Superior temporal gyrus (tissue), 1 donor: ENCODE measurements around the gene HLA-B.

Experiments used
- DNase-seq: peaks from one replicate; pipeline ENCODE4 v3.0.0-alpha.2; 2016; ENCODE audit errors: extremely low spot score

HLA-B gene

DNA sequence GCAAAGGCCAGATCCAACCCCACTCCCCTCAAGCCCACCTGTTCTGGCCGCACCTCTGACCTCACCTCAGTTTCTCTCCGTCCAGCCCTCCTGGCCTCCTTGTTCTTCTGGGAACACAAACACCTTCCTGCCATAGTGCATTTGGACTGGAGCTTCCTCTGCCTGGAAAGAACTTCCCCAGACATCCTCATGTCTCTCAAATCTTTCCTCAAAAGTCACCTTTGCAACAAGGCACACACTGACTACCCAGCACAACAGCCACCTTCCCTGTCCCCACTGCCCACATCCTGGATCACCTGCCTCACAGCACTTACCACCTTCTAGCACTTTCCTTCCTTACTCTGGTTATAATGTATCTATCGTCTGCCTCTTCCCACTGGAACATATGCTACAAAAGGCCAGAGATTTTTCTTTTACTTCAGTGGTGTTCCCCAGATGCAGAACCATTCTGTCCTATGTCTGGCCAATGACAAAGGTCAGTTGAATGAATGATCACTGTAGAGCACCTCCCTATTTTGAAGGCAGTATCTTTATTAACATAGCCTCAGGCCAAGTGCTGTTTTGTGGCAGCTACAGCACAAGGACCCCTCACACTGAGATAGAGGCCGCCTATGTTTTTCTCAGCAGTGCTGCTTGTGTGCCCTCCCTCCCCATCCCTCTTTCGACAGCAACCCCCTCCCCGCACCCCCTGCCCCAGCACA is 4.1 kb downstream of the HLA-B start:
- no peak for DNase-seq

DNA sequence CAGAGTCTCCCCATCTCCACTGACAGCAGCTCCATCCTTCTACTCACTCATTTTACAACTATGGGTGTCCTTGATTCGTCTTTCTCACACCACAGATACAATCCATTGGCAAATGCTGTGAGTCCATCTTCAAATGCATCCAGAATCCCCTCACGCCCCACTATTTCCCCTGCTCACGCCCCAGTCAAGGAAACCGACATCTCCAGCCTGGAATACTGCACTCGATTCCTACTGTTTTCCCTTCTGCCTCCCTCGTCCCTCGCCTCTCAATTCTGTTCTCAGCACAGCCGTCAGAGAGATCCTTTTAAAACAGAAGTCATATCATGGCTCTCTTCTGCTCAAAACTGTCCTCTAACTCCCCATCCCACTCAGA is 4.7 kb downstream of the HLA-B start:
- DNase-seq: no peak

DNA sequence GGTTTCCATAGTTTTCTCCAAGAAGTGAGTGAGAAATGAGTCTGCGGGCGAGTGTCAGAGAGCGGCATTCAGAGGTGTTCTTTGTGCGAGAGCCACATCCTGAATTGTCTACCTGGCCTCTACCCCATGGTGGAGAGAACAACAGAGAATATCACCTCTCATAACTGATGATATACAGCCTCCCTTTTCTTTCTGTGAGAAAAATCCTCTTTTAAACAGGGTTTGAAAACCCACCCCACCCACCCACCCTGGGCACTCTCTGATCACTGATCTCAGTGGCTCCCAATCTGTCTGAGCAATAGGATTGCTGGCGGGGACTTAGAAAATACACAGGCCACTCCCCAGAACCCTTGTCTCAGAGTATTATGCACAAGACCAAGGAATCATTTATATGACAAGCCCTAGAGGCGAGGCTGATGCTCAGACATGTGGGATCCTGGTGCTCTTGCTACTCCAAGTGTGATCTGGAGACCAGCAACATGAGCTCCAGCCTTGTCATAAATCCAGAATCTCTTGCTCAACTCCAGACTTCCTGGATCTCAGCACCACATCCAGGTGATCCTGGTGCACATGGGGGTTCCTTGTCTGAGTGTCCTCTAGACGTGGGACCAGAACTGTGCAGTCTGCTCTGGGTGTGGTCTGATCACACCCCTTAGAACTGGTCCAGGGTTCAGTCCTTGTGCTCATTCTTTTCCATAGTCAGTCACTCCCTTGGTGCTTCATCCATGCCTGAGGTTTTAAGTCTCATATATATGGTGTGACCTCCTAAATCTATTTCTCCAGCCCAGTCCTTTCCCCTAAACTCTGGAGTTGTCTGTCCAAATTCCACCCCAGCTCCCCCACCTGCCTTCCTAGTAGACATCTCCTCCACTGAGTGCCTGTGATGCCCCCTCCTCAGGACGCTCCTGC is 5.3 kb downstream of the HLA-B start:
- DNase-seq: no peak

DNA sequence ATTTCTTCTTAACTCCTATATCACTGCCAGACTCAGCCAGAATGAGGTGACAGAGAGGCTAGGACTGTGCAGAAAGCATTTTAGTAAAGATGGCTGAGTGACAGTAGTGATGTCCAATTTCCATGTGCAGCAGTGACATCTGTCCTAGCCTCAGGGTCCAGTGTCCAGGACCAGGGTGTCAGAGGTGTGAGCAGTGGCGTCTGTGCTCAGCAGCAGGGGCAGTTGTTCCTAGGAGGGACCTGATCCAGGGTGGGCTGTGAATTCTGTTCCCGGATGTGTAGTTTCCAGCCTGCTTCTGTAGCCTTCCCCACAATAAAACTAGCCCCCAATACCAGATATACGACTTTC is 6.0 kb downstream of the HLA-B start:
- no peak for DNase-seq

DNA sequence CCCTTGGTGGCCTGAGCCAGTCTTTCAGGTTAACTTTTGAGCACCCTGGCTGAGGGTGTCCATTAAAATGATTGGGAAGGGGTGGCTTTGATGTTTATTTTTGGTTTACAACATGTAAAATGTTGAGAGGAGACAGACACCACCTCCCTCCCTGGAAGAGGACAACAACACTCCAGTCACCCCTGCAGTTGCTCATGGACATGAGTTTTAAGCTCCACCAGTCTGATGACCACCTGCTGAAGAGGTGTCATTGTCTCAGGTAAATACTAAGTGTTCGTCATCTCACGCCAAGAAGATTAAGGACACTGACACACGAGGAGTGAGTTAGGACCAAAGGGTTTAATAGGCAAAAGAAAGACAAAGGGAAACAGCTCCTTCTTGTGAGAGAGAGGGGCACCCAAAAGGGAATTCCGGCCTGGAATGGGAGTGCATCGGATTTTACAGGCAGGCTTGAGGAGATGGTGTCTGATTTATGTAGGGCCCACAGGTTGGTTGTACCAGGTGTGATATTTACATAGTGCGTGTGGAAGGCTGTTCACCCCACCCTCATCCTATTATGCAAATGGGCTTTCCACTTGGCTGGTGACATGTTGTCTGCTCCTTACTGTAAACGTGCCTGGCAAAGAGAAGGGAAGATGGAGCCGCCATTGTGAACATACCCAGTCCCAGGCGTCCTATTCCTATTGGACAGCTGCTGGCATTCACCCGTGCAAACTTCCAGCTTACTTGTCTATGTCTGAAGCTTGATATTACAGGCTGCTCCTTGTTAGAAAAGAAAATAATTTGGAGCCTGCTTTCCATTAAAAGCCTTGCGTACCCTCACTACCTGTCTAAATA is 6.6 kb downstream of the HLA-B start:
- no peak for DNase-seq

DNA sequence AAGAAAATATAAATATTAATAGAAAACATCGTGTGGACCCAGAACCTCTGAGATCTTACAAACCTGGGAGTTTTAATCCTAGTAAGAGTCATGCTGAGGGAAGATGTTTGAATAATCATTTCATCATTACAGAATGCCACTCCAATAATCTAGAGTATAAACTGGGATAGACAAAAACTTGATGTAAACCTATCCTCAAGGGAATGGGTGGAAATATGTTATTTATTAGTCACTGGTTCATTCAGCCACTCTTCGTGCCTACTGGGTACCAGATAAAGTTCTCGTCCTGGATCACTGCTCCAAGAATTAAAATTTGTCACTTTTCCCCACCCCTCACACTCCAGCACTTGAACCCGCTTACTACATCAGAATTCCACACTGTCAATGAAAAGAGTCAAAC is 7.7 kb downstream of the HLA-B start:
- no peak for DNase-seq

DNA sequence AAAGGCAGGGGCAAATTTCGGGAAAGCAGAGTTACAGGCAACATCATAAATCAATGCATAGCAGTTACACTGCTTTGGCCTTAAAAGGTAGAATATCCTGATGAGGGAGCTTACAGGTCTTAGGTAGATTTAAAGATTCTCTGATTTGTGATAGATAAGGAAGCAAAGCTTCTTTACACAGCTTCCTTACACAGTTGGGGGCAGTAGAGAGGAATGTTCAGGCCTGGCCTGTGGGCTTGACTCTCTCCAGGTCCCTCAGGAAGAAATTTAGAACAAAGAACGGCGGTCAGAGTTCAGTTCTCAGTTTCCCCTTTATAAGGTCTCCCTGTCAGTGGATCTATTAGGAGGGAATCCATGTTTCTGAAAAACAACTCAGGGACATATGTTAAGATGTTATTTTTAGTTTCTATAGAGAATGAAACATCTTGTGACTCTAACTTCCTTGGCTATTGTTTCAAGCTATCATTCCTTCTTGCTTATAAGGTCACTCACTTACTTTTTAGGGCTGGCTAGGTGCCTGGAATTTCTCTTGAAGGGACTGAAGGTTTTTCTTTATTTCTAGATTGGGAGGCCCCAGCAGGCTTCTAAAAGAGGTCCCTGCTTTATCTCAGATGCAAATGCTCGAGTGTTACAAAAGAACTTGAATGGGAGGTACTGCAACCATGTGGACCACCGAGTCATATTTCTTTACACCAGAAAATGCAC is 11.8 kb downstream of the HLA-B start:
- no peak for DNase-seq

DNA sequence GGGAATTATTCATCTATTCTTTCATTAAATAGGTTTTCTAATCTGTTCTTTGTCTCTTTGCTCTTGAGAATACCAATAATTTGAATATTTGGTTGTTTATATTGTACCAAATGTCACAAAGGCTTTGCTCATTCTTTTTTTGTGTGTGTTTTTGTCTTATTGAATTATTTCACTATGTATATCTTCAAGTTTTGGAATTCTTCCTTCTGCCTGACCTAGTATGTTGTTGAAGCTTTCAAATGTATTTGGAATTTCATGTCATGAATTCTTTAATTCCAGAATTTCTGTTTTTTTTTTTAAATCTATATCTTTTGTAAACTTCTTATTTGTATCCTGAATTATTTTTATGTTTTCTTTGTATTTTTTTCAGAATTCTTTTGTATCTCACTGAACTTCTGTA is 16.8 kb downstream of the HLA-B start:
- no peak for DNase-seq

DNA sequence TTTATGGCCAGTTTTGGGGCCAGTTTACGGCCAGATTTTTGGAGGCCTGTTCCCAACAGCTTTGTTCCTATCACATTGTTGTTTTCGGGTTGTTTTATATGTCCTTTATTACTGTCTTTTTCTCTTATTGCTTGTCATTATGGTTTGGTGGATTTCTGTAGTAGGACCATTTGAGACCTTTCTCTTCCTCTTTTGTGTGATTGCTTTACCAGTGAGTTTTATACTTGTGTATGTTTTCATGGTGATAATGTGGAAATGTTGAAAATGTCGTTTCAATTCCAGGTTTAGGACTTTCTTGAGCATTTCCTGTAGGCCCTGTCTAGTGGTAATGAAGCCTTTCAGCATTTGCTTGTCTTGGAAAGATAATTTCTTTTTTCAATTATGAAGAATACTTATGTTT is 17.8 kb downstream of the HLA-B start:
- no peak for DNase-seq

DNA sequence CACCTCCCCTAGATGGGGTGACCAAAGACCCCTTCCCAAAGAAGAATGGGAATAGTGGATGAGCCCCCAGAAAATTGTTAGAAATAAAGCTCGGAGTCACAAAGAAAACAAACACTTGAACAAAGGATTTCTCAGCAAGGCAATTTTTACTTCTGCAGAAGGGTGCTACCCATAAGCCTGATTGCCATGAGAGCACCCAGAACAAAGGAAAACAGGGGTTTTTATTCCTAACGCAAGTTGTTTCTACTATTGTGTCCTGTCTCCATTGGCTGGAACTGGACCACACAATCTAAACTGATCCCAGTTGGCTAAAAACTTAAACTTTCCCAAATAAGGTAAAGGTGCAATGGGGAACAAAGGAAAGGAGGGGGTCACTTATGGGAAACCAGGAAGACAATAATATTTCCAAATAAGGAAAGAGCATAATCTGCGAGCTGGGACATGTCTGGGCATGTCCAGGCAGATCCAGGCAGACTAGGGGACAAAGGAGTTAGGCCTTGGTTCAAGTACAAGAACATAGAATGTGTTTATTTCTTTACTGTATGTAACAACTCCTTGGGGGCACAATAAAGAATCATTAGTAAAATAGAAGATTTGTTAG is 20.0 kb downstream of the HLA-B start:
- DNase-seq: no peak

DNA sequence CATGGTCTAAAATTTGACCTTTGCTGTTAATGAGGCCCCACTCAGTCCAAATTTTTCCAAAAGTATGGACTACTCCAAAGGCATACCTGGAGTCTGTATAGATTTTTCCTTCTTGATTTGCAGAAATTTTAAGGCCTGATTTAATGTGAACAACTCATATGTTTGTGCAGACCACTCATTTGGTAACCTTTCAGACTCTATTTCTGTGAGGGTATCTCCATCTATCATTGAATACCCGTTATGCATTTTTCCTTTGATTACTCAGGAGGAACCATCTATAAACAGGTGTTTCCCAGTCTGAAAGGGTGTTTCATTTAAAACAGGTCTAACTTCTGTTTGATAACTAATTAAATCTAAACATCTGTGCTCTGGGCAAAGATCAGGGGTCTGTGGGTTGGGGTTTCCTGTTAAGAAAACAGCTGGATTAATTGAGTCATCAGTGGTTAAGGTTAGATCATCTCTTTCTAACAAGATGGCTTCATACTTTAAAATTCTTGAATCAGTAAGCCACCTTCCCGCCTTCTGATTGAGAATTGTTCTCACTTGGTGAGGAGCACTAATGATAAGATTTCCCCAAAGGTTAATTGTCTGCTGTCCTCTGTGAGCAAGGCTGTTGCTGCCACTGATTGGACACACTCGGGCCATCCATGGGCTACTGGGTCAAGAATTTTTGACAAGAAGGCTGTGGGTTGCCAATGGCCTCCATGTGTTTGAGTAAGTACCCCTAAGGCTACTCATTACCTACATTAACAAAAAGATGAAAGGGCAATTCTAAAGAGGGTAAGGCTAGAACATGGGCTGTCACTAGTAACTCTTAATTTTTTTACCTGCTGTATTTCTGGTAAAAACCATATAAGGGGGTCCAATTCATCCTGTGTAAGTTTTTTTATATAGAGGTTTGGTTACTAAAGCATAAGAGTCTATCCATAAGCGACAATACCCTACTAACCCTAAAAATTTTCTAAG is 24.1 kb downstream of the HLA-B start:
- DNase-seq: no peak

DNA sequence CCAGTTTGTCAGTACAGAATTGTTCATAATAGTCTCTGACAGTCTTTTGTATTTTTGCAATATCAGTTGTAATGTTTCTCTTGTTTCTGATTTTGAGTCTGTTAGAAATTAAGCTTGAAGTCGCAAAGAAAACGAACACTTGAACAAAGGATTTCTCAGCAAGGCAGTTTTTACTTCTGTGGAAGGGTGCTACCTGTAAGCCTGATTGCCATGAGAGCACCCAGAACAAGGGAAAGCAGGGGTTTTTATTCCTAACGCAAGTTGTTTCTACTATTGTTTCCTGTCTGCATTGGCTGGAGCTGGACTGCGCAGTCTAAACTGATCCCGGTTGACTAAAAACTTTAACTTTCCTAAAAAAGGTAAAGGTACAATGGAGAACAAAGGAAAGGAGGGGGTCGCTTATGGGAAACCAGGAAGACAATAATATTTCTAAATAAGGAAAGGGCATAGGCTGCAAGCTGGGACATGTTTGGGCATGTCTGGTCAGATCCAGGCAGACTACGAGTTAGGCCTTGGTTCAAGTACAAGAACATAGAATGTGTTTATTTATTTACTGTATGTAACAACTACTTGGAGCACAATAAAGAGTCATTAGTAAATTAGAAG is 28.5 kb downstream of the HLA-B start:
- DNase-seq: no peak

DNA sequence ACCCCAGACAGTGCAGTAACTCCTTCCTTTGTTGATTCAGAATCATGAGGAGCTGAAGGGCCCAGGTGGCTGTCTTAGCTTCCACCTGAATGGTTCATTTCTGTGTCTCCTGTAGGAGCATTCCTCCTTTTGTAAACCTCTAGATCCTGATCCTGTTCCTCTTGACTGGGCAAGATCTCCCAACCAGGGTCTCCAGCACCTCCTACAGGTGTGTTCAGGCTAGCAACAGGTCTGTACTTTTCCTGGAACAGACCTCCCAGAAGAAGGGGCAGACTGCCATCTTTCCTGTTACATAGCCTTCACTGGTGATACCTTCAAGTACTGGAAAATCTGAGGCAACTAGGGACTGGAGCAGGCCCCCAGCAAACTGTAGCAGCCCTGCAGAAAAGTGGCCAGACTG is 35.2 kb downstream of the HLA-B start:
- DNase-seq: no peak

DNA sequence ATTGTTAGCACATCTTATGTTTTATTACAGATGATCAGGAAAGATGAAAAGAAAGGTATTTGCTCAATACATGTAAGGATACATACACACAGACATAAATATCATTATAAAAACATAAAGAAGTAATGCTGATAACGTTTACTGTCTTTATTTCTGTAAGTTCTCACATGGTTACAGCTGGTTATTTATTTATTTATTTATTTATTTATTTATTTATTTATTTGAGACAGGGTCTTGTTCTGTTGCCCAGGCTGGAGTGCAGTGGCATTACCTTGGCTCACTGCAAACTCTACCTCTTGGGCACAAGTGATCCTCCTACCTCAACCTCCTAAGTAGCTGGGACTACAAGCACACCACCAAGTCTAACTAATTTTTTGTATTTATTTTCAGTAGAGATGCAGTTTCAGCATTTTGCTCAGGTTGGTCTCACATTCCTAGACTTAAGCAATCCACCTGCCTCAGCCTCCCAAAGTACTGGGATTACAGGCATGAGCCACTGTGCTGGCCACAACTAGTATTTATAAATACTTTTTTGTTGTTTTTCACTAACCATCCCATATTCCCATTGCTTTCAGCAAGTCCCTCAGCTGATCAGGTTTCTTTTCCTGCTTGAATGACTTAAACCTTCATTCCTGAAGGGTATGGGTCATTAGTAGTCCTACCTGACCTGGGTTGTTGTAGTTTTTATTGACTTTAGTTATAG is 35.8 kb downstream of the HLA-B start:
- DNase-seq: no peak

DNA sequence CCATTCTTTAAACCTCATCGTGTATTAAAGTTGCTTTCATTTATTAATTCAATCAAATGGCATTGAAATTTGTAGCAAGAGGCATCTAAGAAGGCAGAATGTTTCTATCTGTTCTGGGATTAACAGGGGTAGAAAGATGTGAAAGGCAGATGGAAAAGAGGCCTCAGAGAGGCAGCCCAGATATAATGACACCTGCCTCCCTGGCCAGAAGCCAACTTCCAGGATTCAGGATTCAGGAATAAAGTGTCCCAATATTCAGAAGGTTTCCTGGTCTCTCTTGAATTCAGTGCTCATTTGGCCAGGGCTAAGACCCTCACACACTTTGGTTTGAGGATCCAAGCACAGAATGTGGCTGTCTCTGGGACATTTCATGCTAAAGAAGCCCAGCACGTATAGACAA is 39.9 kb downstream of the HLA-B start:
- DNase-seq: no peak

DNA sequence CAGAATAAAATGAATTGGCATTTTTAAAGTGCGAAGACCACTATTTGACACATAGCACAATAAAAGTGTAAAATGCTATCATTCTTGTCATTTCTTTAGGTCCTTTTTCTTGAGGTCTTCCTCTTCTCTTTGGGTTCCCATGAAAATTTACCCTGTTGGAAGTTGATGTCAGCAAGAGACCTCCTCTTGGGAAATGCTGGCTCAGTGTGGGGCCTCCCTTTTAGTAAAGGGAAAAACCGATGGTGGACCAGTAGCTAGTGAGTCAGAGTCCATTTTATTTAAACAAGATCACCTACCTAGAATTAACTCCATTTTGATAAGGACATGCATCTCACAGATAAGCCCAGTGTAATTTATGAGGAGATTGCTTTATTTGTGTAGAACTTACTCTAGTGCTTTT is 47.3 kb downstream of the HLA-B start:
- DNase-seq: no peak

DNA sequence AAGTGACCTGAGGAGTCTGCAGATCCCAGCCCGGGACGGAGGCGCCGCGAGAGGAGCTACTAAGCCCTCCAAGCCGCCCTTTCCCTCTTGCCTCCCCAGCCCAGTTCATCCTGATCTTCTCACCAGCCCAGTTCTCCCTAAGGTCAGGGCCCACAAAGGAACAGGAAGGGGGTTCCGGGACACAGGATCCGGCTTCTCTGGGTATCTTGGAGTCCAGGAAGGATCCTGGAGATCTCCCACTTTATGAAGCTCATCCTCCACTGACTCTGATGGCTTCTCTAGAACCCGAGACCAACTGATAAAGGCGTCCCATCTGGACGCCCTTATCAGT is 48.2 kb downstream of the HLA-B start:
- DNase-seq: no peak

DNA sequence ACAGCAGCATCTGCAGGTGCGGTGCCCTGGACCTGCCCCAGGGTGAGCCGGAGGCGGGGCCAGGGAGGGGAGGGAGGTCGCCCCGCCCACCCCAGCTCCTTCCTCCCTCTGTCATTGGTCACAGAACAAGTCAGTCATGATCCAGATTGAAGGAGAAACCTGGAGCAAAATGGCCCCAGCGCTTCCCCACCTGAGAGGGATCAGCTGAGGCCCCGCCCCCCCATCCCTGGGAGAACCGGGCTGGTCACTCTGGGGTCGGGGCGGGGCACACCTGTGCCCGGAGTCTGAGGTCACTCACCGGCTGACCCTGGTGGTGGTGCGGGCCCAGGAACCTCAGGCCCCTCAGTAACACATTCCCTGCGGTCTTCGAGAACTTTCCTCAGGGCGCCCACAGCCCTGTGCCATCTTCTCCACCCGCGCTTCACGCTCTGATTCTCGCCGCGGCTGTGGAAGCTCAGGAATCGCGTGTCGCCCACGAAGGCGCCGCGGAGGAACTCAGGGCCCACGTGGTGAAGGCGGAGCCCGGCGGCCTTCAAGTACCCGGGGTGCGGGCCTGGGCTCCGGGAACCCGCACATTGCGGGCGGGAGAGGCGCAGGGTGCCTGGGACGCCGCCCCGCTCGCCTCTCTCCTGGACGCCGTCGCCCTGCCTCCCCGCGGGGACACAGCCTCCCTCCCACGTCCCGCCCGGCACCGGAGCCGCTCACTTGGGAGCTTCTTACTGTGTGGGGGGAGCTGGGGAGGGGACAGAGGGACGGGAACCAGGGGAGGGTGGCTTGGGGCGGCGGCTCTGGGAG is 48.7 kb downstream of the HLA-B start:
- DNase-seq: no peak

DNA sequence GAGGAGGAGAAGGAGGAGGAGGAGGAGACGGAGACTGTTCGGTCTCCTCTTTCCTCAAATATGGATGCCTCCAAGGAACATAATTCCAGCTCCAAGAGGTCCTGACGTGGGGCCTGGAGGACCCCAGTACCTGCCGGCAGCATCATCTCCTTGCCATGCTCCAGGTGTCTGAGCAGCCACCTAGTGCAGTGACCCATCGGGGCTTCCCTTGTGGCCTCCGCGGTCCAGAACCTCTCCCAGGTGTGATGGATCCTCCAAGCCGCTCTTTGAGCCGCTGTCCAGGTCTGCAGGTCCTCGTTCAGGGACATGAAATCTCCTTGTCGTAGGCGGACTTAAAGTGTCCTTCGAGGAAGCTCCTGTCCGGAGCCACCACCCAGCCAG is 49.3 kb downstream of the HLA-B start:
- no peak for DNase-seq
